DMS153 treated with DMSO at 0.1 percent for 48 hours (cell line): ENCODE data around the gene PRAC2.

Experiments
- DNase-seq: peaks from one replicate; lab custom pipeline; 2025; ENCODE audit not compliant: unreplicated experiment; lab: John Stamatoyannopoulos, UW

Gene PRAC2

GRCh38 chr17:48720266-48721008, 2.5 kb upstream of the PRAC2 start:
- no peak for DNase-seq

- no peak for DNase-seq
Observed at GRCh38 chr17:48721009-48721402, 2.0 kb upstream of the PRAC2 start.

- DNase-seq, result no peak
Observed at GRCh38 chr17:48722201-48722907, 631 bp upstream of the PRAC2 start, which contains the start of gene PRAC1. Gene PRAC1, minus strand, starts transcription at chr17:48722518. Its CDS starts 126 bp downstream, at chr17:48722392.

- peak; percentile 81 for DNase-seq
Observed at GRCh38 chr17:48723423-48724250, 652 bp downstream of the PRAC2 start.

GRCh38 chr17:48724251-48725003, 1.4 kb downstream of the PRAC2 start:
- peak; percentile 72 for DNase-seq

GRCh38 chr17:48725004-48725287, 2.0 kb downstream of the PRAC2 start:
- no peak for DNase-seq

- DNase-seq, result no peak
Observed at GRCh38 chr17:48725288-48726064, 2.5 kb downstream of the PRAC2 start.

GRCh38 chr17:48726114-48726915, 3.3 kb downstream of the PRAC2 start:
- no peak for DNase-seq

- DNase-seq, result no peak
Observed at GRCh38 chr17:48726916-48727286, 3.9 kb downstream of the PRAC2 start.

GRCh38 chr17:48727415-48728175, 4.6 kb downstream of the PRAC2 start:
- no peak for DNase-seq

GRCh38 chr17:48728232-48729231, 5.5 kb downstream of the PRAC2 start, which contains the start of gene HOXB13:
Gene HOXB13, minus strand, starts transcription at chr17:48728750. Its CDS starts 157 bp downstream, at chr17:48728593.
- DNase-seq, result peak; percentile 64

GRCh38 chr17:48729335-48730239, 6.6 kb downstream of the PRAC2 start:
- no peak for DNase-seq

- no peak for DNase-seq
Observed at GRCh38 chr17:48730240-48730550, 7.2 kb downstream of the PRAC2 start.

GRCh38 chr17:48731355-48731754, 8.4 kb downstream of the PRAC2 start:
- DNase-seq, result no peak

- peak; percentile 16 for DNase-seq
Observed at GRCh38 chr17:48732688-48733629, 10.0 kb downstream of the PRAC2 start.
